Upper lobe of left lung (tissue), 6 donors: Measurements from ENCODE around the gene TMEM165. TPM values are rescaled to one million over a fixed set of nuclear protein-coding genes. Genes with fewer than 3 reads are reported as not detected.

ENCODE experiments used
- ATAC-seq, 2 donors: fragments of 200-7000 bp; cut with Tn5 transposase; one replicate each; pipeline ENCODE4 v1.9.1; 2022; ENCODE audit warnings: mild to moderate bottlenecking in 2 of 2, moderate library complexity in 2 of 2; ENCODE audit not compliant: low FRiP score in 2 of 2
- DNase-seq, 2 donors: peaks; one replicate each; pipeline ENCODE4 v3.0.0-alpha.2; 2019 to 2020
- H3K27ac ChIP-seq, 4 donors: fragments of 200-600 bp; sonication (generic); one replicate each; pipeline ENCODE4 v1.5.1; 2016 to 2019
- H3K27me3 ChIP-seq, 4 donors: fragments of 200-600 bp; sonication (generic); one replicate each; pipeline ENCODE4 v1.5.1; 2017 to 2019
- H3K36me3 ChIP-seq, 4 donors: fragments of 200-600 bp; sonication (generic); one replicate each; pipeline ENCODE4 v1.5.1; 2016 to 2019
- H3K4me1 ChIP-seq, 4 donors: fragments of 200-600 bp; sonication (generic); one replicate each; pipeline ENCODE4 v1.5.1; 2018 to 2019
- H3K4me3 ChIP-seq, 4 donors: fragments of 200-600 bp; sonication (generic); one replicate each; pipeline ENCODE4 v1.5.1; 2017 to 2019; ENCODE audit warnings: mild to moderate bottlenecking in 2 of 4, moderate library complexity in 1 of 4
- H3K9me3 ChIP-seq, 4 donors: fragments of 200-600 bp; sonication (generic); one replicate each; pipeline ENCODE4 v1.5.1; 2018 to 2019
- EP300 ChIP-seq, 4 donors: sonication (generic); formaldehyde crosslinking; IDR thresholded peaks; one replicate each; pipeline ENCODE4 v1.5.1; 2017; ENCODE audit warnings: antibody characterized with exemption in 4 of 4, control low read depth in 2 of 4
- POLR2A ChIP-seq, 4 donors: fragments of 450-650 bp; IDR thresholded peaks; one replicate each; pipeline ENCODE4 v1.5.1; 2016 to 2017; ENCODE audit warnings: antibody characterized with exemption in 4 of 4, mild to moderate bottlenecking in 2 of 4
- POLR2AphosphoS5 ChIP-seq, 2 donors: sonication (generic); formaldehyde crosslinking; IDR thresholded peaks; one replicate each; pipeline ENCODE4 v1.5.1; 2017; ENCODE audit warnings: antibody characterized with exemption in 2 of 2
- WGBS, 2 donors: methylation state at CpG; one replicate each; pipeline ENCODE4 v1.1.5; 2017 to 2018; 5-methylcytosine and 5-hydroxymethylcytosine counted together
- total RNA-seq, 6 donors: library from RNA; depleted of rRNA in 4 of 6; stranded (reverse); fragments of >200 nt in 4 of 6; gene quantifications; one replicate each; pipeline versions ENCODE4 v1.1.0 to v1.2.1, GENCODE V29; 2016 to 2021
- TF ChIP-seq, protein P1 (sequence below), 6 experiments: fragments of 450-650 bp in 4 of 6; fragments of 200-600 bp in 2 of 6; sonication (generic) in 2 of 6; IDR thresholded peaks; one replicate each; pipeline ENCODE4 v1.5.1; 2016 to 2019; ENCODE audit warnings: antibody characterized with exemption in 6 of 6
- donor health status: DM: no; HTN: no; CAD: no; lungs with moderate emphysema.
- donor health status: DM: no; HTN: yes; CAD: no; lungs with severe emphysema.

TMEM165 gene
- total RNA-seq, 6 donors from 2014 or later: 118 to 312 (median 231) TPM

- no peaks in the 10 kb centered on the region for H3K27me3 ChIP-seq
- no peak for TF ChIP-seq POLR2AphosphoS5 (IDR thresholded peaks at IDR 0.05)
- TF ChIP-seq, protein P1, sequence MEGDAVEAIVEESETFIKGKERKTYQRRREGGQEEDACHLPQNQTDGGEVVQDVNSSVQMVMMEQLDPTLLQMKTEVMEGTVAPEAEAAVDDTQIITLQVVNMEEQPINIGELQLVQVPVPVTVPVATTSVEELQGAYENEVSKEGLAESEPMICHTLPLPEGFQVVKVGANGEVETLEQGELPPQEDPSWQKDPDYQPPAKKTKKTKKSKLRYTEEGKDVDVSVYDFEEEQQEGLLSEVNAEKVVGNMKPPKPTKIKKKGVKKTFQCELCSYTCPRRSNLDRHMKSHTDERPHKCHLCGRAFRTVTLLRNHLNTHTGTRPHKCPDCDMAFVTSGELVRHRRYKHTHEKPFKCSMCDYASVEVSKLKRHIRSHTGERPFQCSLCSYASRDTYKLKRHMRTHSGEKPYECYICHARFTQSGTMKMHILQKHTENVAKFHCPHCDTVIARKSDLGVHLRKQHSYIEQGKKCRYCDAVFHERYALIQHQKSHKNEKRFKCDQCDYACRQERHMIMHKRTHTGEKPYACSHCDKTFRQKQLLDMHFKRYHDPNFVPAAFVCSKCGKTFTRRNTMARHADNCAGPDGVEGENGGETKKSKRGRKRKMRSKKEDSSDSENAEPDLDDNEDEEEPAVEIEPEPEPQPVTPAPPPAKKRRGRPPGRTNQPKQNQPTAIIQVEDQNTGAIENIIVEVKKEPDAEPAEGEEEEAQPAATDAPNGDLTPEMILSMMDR (IDR thresholded peaks at IDR 0.05): peak in 3 of 6 experiments; percentile 15 to 22 (median 15)
- WGBS, 2 donors: 30 to 51% methylated on average over 3 of the region's 3 CpGs
- no peaks in the 10 kb centered on the region for H3K9me3 ChIP-seq
- no peak for DNase-seq
- ATAC-seq: peak in 1 of 2 donors; percentile 32
- H3K36me3 ChIP-seq: peaks cover 5 to 82% (median 21%) of the 10 kb centered on the region in 4 donors
- peaks cover 0 to 6% (median 3%) of the 10 kb centered on the region in 4 donors for H3K4me1 ChIP-seq
- no peak overlapping the region for H3K4me3 ChIP-seq
- peak overlapping the region in 2 of 4 donors; percentile 2 to 36 for H3K27ac ChIP-seq
Observed at GRCh38 chr4:55435141-55435841, 39.5 kb downstream of the TMEM165 start.

GRCh38 chr4:55437356-55437796, 41.6 kb downstream of the TMEM165 start:
- ATAC-seq: no peak
- Histone ChIP-seq H3K27me3 (no peaks in the 10 kb centered on the region), H3K4me1 (peaks cover 0 to 6% (median 0%) of the 10 kb centered on the region in 4 donors), H3K9me3 (no peaks in the 10 kb centered on the region), H3K27ac (no peak overlapping the region), H3K36me3 (peaks cover 5 to 80% (median 21%) of the 10 kb centered on the region in 4 donors), H3K4me3 (no peak overlapping the region)
- no peak for DNase-seq
- TF ChIP-seq POLR2A (IDR thresholded peaks at IDR 0.05) (no peak), POLR2AphosphoS5 (IDR thresholded peaks at IDR 0.05) (no peak), EP300 (IDR thresholded peaks at IDR 0.05) (no peak)
- TF ChIP-seq, protein P1 (IDR thresholded peaks at IDR 0.05): no peak
- 89 to 93% methylated on average over 5 of the region's 5 CpGs for WGBS, 2 donors

GRCh38 chr4:55437823-55438222, 42.1 kb downstream of the TMEM165 start:
- ATAC-seq (no peak), DNase-seq (no peak)
- WGBS, 2 donors: 90 to 92% methylated on average over 3 of the region's 3 CpGs
- Histone ChIP-seq H3K36me3 (peaks cover 5 to 80% (median 21%) of the 10 kb centered on the region in 4 donors), H3K4me1 (peaks cover 0 to 6% (median 0%) of the 10 kb centered on the region in 4 donors), H3K27me3 (no peaks in the 10 kb centered on the region), H3K4me3 (no peak overlapping the region), H3K9me3 (no peaks in the 10 kb centered on the region), H3K27ac (no peak overlapping the region)
- no peak for TF ChIP-seq EP300 (IDR thresholded peaks at IDR 0.05)
- TF ChIP-seq POLR2A (IDR thresholded peaks at IDR 0.05): no peak
- TF ChIP-seq, protein P1 (IDR thresholded peaks at IDR 0.05): no peak
- TF ChIP-seq POLR2AphosphoS5 (IDR thresholded peaks at IDR 0.05): no peak

GRCh38 chr4:55438314-55438713, 42.6 kb downstream of the TMEM165 start:
- Histone ChIP-seq H3K9me3 (no peaks in the 10 kb centered on the region), H3K4me3 (no peak overlapping the region), H3K27ac (no peak overlapping the region), H3K36me3 (peaks cover 5 to 80% (median 21%) of the 10 kb centered on the region in 4 donors), H3K4me1 (peaks cover 0 to 6% (median 0%) of the 10 kb centered on the region in 4 donors), H3K27me3 (no peaks in the 10 kb centered on the region)
- ATAC-seq: no peak
- no peak for TF ChIP-seq POLR2A (IDR thresholded peaks at IDR 0.05)
- TF ChIP-seq POLR2AphosphoS5 (IDR thresholded peaks at IDR 0.05): no peak
- TF ChIP-seq, protein P1 (IDR thresholded peaks at IDR 0.05): no peak
- TF ChIP-seq EP300 (IDR thresholded peaks at IDR 0.05): no peak
- WGBS, 2 donors: 93 to 95% methylated on average over 2 of the region's 2 CpGs
- no peak for DNase-seq

- peaks cover 0 to 6% (median 0%) of the 10 kb centered on the region in 4 donors for H3K4me1 ChIP-seq
- no peak for TF ChIP-seq POLR2A (IDR thresholded peaks at IDR 0.05)
- no peak for TF ChIP-seq POLR2AphosphoS5 (IDR thresholded peaks at IDR 0.05)
- no peak for TF ChIP-seq EP300 (IDR thresholded peaks at IDR 0.05)
- TF ChIP-seq, protein P1 (IDR thresholded peaks at IDR 0.05): no peak
- H3K27me3 ChIP-seq: no peaks in the 10 kb centered on the region
- no peak overlapping the region for H3K4me3 ChIP-seq
- H3K27ac ChIP-seq: no peak overlapping the region
- no peak for DNase-seq
- H3K9me3 ChIP-seq: no peaks in the 10 kb centered on the region
- ATAC-seq: no peak
- H3K36me3 ChIP-seq: peaks cover 5 to 79% (median 16%) of the 10 kb centered on the region in 4 donors
Observed at GRCh38 chr4:55439023-55439422, 43.3 kb downstream of the TMEM165 start.
